Cerebellar nuclear complex (tissue), 1 donor: ENCODE data around the gene IKZF1.

Source experiments
- DNase-seq, 2 experiments: peaks; one replicate each; lab custom pipeline; 2025; lab: John Stamatoyannopoulos, UW

Gene IKZF1

GRCh38 chr7:50355817-50356178 lies 51.3 kb downstream of the IKZF1 start:
- no peak for DNase-seq

GRCh38 chr7:50356212-50356944 lies 51.9 kb downstream of the IKZF1 start:
- no peak for DNase-seq

GRCh38 chr7:50356945-50357268 lies 52.4 kb downstream of the IKZF1 start:
- no peak for DNase-seq

GRCh38 chr7:50357426-50357825 lies 52.9 kb downstream of the IKZF1 start:
- DNase-seq: no peak

DNA sequence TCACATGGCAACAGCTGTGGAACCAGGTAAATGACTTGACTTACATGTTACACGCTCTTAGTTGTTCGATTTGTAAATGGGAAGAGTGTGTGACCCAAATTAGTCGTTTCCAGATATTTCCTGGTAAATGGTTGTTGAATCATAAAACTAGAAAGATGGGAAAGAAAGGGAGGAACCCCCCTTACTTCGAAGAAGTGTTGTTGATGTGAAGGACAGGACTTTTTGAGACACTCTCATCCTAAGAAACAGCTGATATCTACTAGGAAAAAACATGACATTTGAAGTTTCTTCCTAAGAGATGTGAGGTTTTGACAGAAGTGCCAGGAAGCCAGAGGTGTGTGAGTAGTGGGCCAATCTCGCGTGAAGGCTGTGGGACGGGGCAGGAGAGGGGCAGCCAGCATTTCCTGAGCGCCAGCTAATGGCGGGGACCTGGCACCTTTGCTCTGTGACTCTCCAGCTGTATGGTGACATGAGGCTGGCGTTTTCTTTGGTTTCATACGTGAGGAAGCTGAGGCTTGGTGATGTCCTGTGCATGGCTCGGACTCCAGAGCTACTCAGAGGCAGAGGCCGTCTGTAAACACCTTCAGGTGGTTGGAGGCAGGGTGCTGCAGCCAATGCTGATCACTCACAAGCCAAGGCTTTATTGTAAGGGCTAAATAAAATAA lies 53.7 kb downstream of the IKZF1 start:
- DNase-seq: no peak

DNA sequence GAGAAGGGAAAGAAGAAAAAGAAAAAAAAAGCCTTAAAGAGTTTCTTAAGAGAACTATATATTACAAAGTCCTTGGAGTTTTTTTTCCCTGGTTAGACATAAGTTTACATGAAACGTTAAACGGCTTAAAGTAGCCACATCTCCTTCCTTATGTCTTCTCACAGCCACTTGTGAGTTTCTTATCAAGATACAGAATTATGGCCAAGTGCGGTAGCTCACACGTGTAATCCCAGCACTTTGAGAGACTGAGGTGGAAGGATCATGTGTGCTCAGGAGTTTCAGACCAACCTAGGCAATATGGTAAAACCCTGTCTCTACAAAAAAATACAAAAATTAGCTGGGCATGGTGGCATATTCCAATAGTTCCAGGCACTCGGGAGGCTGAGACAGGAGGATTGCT lies 54.3 kb downstream of the IKZF1 start:
- no peak for DNase-seq

DNA sequence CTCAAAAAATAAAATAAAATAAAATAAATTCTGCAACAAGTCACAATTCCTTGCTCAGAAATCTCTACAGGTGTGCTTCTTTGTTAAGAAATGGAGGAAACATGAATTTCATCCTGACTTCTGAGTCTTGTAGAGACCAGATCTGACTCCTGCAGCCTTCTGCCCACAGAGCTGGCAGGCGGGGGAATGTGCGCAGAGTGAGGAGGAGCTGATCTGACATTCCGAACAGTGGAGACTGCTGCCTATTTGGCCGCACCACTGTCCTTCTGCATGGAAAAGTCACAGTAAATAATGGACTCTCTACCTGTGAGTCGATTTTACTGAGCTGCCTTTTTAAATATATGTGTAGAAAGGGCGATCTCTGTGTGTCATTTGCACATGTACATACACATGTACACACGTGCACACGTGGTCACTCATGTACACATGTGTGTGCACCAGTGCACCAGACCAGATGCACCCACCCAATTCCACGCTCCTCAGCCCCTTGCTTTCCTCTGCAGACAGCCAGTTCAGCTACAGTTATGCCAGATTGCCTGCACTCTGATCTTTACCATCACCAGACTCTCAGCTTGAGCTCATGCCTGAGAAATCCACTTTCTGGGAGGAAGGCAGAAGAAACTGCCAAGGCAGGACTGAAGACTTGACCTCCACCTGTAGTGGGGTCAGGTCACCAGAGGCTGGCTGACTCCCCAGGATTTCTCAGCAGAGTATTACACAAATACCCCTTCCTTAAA lies 54.9 kb downstream of the IKZF1 start:
- no peak for DNase-seq

DNA sequence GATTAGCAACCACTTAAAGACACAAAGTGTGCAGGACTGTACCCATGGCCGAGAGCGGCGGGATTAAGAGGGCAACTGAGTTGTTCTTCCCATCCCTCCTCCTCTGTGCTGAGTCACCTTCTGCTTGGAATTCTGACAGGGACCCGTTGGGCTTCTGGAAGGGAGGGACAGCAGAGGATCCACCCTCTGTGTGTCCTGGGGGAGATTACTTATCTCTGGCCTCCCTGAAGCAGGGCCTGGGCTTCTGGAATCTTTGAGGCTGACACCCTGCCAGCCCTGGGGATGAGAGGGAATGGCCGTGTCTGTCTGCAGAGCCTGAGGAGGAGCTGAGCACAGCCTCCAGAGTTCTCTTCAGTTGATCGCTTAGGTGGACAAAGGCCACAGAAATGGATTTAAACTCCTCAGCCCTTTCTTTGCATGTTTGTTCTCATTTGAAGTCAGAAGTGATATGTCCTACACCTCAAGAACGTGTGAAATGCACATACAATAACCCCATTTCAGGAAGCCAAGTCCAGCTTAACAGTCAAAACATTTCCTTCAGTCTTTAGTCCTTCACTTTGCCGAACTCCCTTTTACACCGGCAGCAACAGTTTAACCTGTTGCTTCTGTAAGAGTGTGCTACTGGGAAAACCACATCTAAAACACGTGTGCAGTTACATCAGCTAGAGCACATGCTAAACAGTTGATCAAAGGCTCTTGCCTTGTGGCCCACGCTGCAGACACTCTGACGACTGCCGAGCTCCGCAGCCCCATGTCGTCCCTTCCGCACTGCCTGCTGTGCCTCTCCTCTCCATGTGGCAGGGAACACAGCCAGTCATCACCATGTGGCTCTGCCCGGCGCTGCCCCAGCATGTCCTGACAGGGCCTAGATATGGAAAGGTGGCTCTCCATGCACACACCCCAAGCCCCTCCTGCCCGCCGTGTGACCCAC lies 55.7 kb downstream of the IKZF1 start:
- no peak for DNase-seq

DNA sequence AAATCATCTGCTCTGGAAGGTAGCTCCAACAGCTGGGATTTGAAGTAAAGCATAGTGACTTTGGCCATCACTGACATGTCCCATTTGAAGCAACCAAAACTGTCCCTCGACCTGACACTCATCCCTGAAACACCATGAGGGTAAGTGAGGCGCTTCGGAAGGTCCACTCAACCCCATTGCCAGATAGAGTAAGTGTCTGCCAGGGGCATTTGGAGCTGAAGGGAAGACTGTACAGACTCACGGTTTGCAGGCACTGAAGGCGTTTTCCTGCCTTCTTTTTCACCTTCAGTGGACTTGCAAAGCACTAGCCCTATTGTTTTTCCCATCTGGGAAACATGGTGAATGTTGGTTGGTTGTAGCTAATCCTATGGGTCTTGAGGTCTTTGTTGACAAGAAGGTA lies 57.6 kb downstream of the IKZF1 start:
- DNase-seq: no peak

- DNase-seq: no peak
Observed at GRCh38 chr7:50362712-50363282, 58.3 kb downstream of the IKZF1 start.

- no peak for DNase-seq
Observed at GRCh38 chr7:50363327-50364060, 59.0 kb downstream of the IKZF1 start.

- DNase-seq: no peak
Observed at GRCh38 chr7:50364645-50365044, 60.1 kb downstream of the IKZF1 start.

GRCh38 chr7:50366311-50366710 lies 61.8 kb downstream of the IKZF1 start:
- DNase-seq: no peak

DNA sequence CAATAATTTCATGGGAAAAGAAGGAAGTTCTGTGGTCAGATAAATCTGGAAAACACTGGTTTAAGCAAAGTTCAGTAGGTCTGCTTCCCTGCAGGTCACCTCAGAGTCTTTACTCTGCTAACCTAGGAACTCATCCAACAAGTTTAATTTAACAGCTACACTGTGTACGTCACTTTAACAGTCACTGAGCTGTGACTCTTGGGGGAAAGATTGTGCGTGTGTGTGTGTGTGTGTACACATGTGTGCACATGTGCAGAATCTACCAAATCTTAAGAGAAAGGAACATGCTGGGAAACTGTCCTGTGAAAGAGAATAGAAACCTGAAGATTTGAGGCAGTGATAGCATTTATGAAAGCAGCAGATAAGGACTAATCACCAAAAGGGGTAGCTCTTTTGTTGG lies 62.6 kb downstream of the IKZF1 start:
- no peak for DNase-seq

DNA sequence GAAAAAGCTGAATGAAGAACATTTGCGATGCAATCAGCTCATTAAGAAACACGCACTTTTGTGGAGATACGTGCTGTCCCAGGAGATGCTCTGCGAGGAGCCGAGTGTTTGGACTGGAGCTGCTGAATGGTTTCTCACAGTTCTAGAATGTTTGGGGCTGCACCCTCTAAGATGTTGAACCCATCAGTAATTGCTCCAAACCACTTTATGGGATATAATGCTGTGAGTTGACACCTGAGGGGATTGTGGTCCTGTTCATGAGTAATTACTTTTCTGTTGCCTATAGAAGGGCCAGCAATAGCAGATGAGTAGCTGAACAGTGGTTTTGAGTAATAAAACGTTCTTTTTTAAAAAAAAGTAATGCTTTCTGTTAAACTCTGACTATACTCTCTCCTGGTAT lies 63.1 kb downstream of the IKZF1 start:
- DNase-seq: no peak

DNA sequence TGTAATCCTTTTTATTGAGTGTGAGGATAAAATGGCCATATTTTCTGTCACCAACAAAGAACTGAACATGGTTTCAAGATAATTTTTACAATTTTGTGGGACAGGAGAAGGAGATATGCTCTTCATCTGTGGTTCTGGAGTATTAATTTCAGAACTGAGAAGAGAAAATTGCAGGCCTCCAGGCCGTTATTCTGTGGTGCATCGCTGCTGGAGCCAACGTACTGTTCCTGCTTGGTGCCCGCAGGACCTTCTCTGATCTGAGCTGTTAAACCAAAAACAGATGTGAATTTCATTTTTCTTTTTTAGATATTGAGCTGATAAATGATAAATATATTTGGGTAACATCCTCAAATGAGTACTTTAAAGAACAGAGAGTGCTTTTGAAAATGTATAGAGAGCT lies 63.9 kb downstream of the IKZF1 start:
- DNase-seq: no peak

DNA sequence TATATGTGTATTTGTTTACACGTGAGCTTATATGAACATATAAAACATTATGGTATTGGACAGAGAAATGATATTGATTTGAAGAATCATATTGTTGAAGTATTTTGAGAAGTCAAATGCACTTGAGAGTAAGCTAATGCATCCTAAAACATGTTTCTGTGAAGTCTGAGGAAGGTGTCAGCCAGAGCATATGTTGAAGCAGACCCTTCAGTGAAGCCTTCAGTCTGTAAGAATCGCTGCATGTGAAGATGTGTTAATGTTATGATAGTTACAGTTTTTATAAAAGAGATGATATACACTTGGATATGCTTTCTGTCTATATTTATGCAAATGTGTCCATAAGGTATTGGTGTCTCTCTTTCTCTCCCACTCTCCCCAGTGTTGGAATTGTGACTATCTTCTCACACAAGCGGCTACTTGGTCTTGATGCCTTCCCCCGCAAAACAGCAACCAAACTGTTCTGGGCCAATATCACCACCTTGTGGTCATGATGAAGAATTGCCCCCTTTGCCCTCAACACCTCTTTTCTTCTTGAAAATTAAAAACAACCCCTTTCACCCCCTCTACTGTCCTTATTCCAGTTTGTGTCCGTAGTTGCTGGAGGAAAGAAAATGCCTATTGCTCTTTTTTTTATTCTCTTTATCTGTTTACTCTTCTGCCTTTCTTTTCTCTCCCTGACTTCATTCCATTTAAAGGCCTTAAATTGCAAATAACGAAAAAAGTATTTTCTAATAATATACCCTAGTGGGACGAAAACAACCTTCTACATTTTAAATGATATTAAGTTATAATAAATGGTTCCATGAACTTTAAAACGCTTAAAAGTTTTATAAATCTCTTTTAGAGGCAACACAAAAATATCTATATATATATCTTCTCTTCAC lies 64.9 kb downstream of the IKZF1 start:
- DNase-seq: no peak

DNA sequence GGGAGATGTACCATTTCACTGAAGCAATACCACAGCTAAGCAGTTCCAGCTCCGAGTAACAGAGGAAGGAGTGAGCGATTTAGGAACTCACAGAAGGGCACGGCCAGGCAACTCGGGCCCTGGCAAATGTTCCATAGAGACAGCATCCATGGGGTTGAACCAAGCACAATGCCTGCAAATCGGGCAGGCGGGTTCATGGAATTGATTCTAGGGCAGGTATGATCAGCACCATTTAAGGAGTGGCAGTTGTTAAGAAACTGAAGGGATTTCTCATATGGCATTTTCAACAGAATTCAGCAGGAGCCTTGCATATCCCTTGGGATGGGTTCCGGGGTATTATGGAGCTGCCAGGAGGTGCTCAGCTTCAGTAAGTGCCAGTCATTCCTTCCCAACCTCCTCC lies 66.4 kb downstream of the IKZF1 start:
- DNase-seq: no peak

DNA sequence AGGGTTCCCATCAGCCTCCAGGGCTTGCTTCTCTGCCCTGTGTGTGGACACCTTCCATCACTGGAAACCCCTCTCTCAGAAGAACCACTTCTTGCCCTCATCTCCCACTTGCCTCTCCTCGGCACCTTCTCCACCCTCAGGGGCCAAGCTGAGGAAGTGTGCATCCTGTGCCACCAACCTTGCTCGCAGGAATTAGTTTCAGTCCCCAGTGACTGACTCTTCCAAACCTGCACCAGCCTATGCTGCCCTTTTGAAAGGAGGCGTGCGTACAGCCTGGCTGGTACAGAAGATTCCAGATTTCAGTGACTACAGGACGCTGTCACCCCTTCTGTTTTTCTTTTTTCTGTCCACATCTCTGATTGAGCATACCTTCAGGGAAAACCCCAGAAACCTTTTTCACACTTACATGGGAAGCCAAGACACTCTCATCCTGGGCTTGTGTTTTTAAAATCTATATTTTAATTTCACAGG lies 67.1 kb downstream of the IKZF1 start:
- no peak for DNase-seq

DNA sequence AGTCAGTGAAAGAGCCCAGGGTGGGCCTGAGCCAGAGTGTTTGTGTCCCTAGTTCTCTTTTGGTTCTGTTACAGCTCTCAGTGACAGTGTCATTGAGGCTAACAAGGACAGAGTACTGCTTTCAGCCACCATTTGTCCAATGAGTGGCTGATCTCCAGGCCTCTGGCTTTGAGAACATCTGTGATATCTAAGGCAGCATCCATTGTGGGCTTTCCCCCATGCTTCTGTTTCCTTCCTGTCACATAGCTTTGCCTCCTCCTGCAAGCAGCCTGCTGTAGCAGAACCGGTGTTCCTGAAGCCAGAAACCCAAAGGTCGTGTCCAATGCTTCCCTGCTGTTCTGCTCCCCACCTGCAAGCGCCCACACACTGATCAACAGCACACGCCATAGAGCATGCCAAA lies 68.4 kb downstream of the IKZF1 start:
- no peak for DNase-seq
